Endothelial cell (in vitro differentiated cells): ENCODE results near the gene IL1RAPL2. TPM values are rescaled to one million over a fixed set of nuclear protein-coding genes. Genes with fewer than 3 reads are reported as not detected.

Source experiments
- DNase-seq: peaks from one replicate; pipeline ENCODE4 v3.0.0; 2021; ENCODE audit warnings: low spot score
- H3K27ac Mint-ChIP-seq: one replicate; pipeline ENCODE4 v1.8.0; 2021; ENCODE audit warnings: mixed read lengths, inconsistent platforms; ENCODE audit not compliant: unreplicated experiment
- H3K27me3 Mint-ChIP-seq: one replicate; pipeline ENCODE4 v1.8.0; 2021; ENCODE audit warnings: mild to moderate bottlenecking, moderate library complexity, mixed read lengths, inconsistent platforms; ENCODE audit not compliant: unreplicated experiment
- H3K36me3 Mint-ChIP-seq: one replicate; pipeline ENCODE4 v1.8.0; 2021; ENCODE audit warnings: mild to moderate bottlenecking, low read depth, mixed read lengths, inconsistent platforms; ENCODE audit not compliant: unreplicated experiment
- H3K4me1 Mint-ChIP-seq: one replicate; pipeline ENCODE4 v1.8.0; 2021; ENCODE audit warnings: mild to moderate bottlenecking, mixed read lengths, inconsistent platforms; ENCODE audit not compliant: unreplicated experiment
- H3K4me3 Mint-ChIP-seq: one replicate; pipeline ENCODE4 v1.8.0; 2021; ENCODE audit warnings: mild to moderate bottlenecking, mixed read lengths, inconsistent platforms; ENCODE audit not compliant: unreplicated experiment
- H3K9me3 Mint-ChIP-seq: one replicate; pipeline ENCODE4 v1.8.0; 2021; ENCODE audit warnings: mixed read lengths, inconsistent platforms; ENCODE audit not compliant: unreplicated experiment
- total RNA-seq: library from RNA; stranded (reverse); fragmentation: NEBNext Ultra II Directional; extraction: Animal tissue kit (Norgen Biotek cat#: 25700); gene quantifications from one replicate; pipeline ENCODE4 v1.2.1, GENCODE V29; 2021; ENCODE audit not compliant: unreplicated experiment
- TF ChIP-seq, protein P1 (sequence below): fragments of 200-600 bp; sonication (generic); IDR thresholded peaks from one replicate; pipeline ENCODE4 v1.5.0; 2021; ENCODE audit warnings: antibody characterized with exemption; ENCODE audit not compliant: unreplicated experiment

The IL1RAPL2 gene
- total RNA-seq, 1 donor from 2014 or later, result 0.51 TPM

GRCh38 chrX:105636667-105637066 is 1070.7 kb downstream of the IL1RAPL2 start:
- no peak for DNase-seq
- Mint-ChIP-seq H3K4me1 (no peaks in the 10 kb centered on the region), H3K9me3 (peaks cover 4% of the 10 kb centered on the region), H3K27ac (no peak overlapping the region), H3K27me3 (no peaks in the 10 kb centered on the region), H3K36me3 (no peaks in the 10 kb centered on the region), H3K4me3 (no peak overlapping the region)
- TF ChIP-seq, protein P1, sequence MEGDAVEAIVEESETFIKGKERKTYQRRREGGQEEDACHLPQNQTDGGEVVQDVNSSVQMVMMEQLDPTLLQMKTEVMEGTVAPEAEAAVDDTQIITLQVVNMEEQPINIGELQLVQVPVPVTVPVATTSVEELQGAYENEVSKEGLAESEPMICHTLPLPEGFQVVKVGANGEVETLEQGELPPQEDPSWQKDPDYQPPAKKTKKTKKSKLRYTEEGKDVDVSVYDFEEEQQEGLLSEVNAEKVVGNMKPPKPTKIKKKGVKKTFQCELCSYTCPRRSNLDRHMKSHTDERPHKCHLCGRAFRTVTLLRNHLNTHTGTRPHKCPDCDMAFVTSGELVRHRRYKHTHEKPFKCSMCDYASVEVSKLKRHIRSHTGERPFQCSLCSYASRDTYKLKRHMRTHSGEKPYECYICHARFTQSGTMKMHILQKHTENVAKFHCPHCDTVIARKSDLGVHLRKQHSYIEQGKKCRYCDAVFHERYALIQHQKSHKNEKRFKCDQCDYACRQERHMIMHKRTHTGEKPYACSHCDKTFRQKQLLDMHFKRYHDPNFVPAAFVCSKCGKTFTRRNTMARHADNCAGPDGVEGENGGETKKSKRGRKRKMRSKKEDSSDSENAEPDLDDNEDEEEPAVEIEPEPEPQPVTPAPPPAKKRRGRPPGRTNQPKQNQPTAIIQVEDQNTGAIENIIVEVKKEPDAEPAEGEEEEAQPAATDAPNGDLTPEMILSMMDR, result no peak

GRCh38 chrX:105645667-105646357 is 1079.8 kb downstream of the IL1RAPL2 start:
- Mint-ChIP-seq H3K4me3 (no peak overlapping the region), H3K4me1 (no peaks in the 10 kb centered on the region), H3K9me3 (peaks cover 3% of the 10 kb centered on the region), H3K36me3 (no peaks in the 10 kb centered on the region), H3K27ac (no peak overlapping the region), H3K27me3 (no peaks in the 10 kb centered on the region)
- DNase-seq, result no peak
- TF ChIP-seq, protein P1, result no peak

DNA sequence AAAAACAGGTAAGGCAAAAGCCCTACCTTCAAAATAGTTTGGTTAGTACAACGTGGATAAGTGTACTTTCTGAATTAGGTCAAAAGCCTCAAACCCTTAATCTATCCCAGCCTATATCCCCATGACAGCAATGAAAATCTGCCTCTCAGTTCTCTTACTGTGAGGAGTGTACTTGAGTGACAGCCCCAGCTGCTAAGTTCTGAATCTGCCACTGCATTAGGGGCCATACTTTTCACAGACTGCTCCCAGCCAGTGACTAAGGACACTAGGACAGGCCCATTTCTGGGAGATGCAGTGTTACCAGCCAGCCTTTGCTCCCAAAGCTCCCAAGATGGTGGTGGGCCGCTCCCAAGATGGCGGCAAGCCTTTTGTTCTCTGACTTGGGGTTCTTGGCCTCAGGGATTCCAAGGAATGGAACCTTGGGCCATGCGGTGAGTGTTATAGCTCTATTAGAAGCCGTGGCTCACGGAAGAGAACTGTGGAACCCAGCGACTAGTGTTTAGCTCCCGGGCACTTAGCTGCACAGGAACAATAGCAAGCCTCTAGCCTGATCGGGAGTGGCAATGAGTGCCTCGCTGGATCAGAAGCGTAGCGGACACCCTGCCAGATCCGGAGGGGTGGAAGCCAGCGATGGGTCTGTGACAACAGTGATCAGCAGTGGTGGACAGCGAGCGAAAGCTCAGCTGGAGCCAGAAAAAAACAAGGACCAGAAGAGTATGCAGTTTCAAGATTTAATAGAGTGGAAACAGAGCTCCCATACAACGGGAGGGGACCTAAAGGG is 1080.8 kb downstream of the IL1RAPL2 start:
- no peaks in the 10 kb centered on the region for H3K27me3 Mint-ChIP-seq
- H3K4me1 Mint-ChIP-seq, result no peaks in the 10 kb centered on the region
- peaks cover 3% of the 10 kb centered on the region for H3K9me3 Mint-ChIP-seq
- no peak for DNase-seq
- H3K36me3 Mint-ChIP-seq, result no peaks in the 10 kb centered on the region
- H3K27ac Mint-ChIP-seq, result no peak overlapping the region
- H3K4me3 Mint-ChIP-seq, result no peak overlapping the region
- TF ChIP-seq, protein P1, result no peak

DNA sequence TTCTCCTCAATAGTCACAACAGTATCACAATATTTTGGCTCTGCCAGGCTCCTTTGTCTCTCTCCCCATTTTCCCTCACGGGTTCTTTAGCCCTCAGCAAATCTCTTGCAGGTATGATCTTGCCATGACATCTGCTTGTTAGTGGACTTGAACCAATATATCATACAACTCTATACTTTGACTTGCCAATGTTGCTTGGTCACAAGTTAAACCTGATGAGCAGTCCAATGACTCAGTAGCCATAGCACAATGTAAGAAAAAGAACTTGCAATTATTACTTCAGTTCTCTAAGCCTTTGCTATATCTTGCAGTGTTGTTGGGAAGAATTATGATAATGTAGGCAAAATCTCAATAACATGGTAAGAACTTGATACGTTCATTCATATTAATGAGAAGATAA is 1081.8 kb downstream of the IL1RAPL2 start:
- H3K36me3 Mint-ChIP-seq, result no peaks in the 10 kb centered on the region
- H3K9me3 Mint-ChIP-seq, result peaks cover 3% of the 10 kb centered on the region
- no peak overlapping the region for H3K27ac Mint-ChIP-seq
- TF ChIP-seq, protein P1, result no peak
- no peaks in the 10 kb centered on the region for H3K4me1 Mint-ChIP-seq
- no peak overlapping the region for H3K4me3 Mint-ChIP-seq
- H3K27me3 Mint-ChIP-seq, result no peaks in the 10 kb centered on the region
- no peak for DNase-seq

GRCh38 chrX:105648732-105649131 is 1082.7 kb downstream of the IL1RAPL2 start:
- H3K27me3 Mint-ChIP-seq, result no peaks in the 10 kb centered on the region
- no peaks in the 10 kb centered on the region for H3K4me1 Mint-ChIP-seq
- TF ChIP-seq, protein P1, result no peak
- H3K36me3 Mint-ChIP-seq, result no peaks in the 10 kb centered on the region
- no peak for DNase-seq
- H3K4me3 Mint-ChIP-seq, result no peak overlapping the region
- H3K27ac Mint-ChIP-seq, result no peak overlapping the region
- peaks cover 3% of the 10 kb centered on the region for H3K9me3 Mint-ChIP-seq
